Duodenal mucosa (tissue), 2 donors: ENCODE measurements around the gene ARHGAP22.

Experiments used
- H3K27ac ChIP-seq: one replicate; pipeline ENCODE4 v1.7.0; 2013; ENCODE audit warnings: low read depth, low read length
- H3K27me3 ChIP-seq, 2 donors: one replicate each; pipeline ENCODE4 v1.7.0; 2013; ENCODE audit warnings: low read length in 2 of 2, control low read depth in 1 of 2; ENCODE audit not compliant: insufficient read depth in 2 of 2, control insufficient read depth in 1 of 2
- H3K36me3 ChIP-seq, 2 donors: one replicate each; pipeline ENCODE4 v1.7.0; 2013; ENCODE audit warnings: low read length in 2 of 2, control low read depth in 1 of 2; ENCODE audit not compliant: insufficient read depth in 2 of 2, control insufficient read depth in 1 of 2
- H3K4me1 ChIP-seq, 2 donors: one replicate each; pipeline ENCODE4 v1.7.0; 2013; ENCODE audit warnings: low read length in 2 of 2, control low read depth in 1 of 2; ENCODE audit not compliant: insufficient read depth in 2 of 2, control insufficient read depth in 1 of 2
- H3K4me3 ChIP-seq, 2 donors: one replicate each; pipeline ENCODE4 v1.7.0; 2013; ENCODE audit warnings: low read length in 2 of 2, low read depth in 1 of 2
- H3K9ac ChIP-seq, 2 donors: one replicate each; pipeline ENCODE4 v1.7.0; 2013; ENCODE audit warnings: low read length in 2 of 2, low read depth in 1 of 2
- H3K9me3 ChIP-seq, 2 donors: one replicate each; pipeline ENCODE4 v1.7.0; 2013; ENCODE audit warnings: low read length in 2 of 2, control low read depth in 1 of 2; ENCODE audit not compliant: control insufficient read depth in 1 of 2

The ARHGAP22 gene

DNA sequence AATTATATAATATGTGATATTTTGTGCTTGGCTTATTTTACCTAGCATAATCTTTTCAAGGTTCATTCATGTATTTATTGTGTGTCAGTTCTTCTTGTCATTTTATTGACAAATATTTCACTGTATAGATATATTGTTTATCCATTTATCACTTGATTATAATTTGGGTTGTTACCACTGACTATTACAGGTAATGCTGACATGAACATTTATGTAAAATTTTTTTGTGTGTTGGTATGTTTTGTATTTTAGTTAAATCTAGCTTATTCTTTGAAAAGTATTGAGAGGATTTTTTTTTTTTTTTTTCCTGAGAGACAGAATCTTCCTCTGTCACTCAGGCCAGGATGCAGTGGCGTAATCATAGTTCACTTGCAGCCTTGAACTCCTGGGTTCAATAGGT lies 190.7 kb downstream of the ARHGAP22 start:
- Histone ChIP-seq H3K9me3 (peaks cover 7 to 8% of the 10 kb centered on the region in 2 donors), H3K36me3 (peaks cover 13 to 25% of the 10 kb centered on the region in 2 donors), H3K9ac (no peak overlapping the region), H3K27me3 (no peaks in the 10 kb centered on the region), H3K27ac (no peak overlapping the region), H3K4me1 (no peaks in the 10 kb centered on the region), H3K4me3 (no peak overlapping the region)

DNA sequence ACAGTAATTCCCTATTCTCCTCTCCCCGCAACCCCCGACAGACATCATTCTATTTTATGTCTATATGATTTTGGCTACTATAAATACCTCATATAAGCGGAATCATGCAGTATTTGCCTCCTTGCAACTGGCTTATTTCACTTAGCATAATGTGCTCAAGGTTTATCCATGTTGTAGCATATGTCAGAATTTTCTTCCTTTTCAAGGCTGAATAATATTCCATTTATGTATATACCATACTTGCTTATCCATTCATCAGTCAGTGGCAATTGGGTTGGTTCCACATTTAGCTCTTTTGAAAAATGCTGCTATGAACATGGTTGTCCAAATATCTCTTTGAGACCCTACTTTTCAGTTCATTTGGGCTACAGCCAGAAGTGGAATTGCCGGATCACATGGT lies 191.9 kb downstream of the ARHGAP22 start:
- H3K9me3 ChIP-seq = peaks cover 7 to 8% of the 10 kb centered on the region in 2 donors
- H3K4me1 ChIP-seq = no peaks in the 10 kb centered on the region
- peaks cover 13 to 25% of the 10 kb centered on the region in 2 donors for H3K36me3 ChIP-seq
- H3K4me3 ChIP-seq = no peak overlapping the region
- H3K27ac ChIP-seq = no peak overlapping the region
- H3K27me3 ChIP-seq = no peaks in the 10 kb centered on the region
- H3K9ac ChIP-seq = no peak overlapping the region

DNA sequence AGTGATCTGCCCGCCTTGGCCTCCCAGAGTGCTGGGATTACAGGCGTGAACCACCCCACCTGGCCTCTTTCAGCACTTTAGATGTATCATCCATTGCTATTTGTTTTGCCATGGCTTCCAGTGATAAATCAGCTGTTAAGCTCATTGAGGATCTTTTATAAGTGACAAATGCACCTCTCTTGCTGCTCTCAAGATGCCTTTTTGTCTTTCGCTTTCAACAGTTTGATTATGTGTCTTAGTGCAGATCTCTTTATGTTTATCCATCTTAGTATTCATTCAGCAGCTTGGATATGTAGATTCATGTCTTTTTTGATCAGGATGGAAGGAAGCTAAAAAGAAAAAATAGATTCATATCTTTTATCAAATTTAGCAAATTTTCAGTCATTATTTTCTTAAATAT lies 192.8 kb downstream of the ARHGAP22 start:
- no peaks in the 10 kb centered on the region for H3K4me1 ChIP-seq
- no peak overlapping the region for H3K9ac ChIP-seq
- no peak overlapping the region for H3K4me3 ChIP-seq
- H3K9me3 ChIP-seq = peaks cover 7 to 8% of the 10 kb centered on the region in 2 donors
- no peak overlapping the region for H3K27ac ChIP-seq
- H3K36me3 ChIP-seq = peaks cover 13 to 25% of the 10 kb centered on the region in 2 donors
- H3K27me3 ChIP-seq = no peaks in the 10 kb centered on the region

DNA sequence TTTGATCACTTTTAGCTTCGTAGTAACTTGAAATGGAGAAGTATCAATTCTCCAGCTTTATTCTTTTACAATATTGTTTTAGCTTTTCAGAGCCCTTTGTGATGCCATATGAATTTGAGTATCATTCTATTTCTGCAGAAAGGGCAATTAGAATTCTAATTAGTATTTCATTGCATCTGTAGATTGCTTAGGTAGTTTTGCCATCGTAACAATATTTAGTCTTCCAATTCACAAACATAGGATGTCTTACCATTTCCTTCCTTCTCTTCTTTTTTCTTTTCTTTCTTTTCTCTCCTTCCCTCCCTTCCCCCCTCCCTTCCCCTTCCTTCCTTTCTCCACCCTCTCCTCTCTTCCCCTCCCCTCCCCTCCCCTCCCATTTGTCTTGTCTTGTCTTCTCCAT lies 193.4 kb downstream of the ARHGAP22 start:
- H3K9ac ChIP-seq = no peak overlapping the region
- H3K9me3 ChIP-seq = peaks cover 7 to 8% of the 10 kb centered on the region in 2 donors
- no peaks in the 10 kb centered on the region for H3K4me1 ChIP-seq
- H3K4me3 ChIP-seq = no peak overlapping the region
- no peak overlapping the region for H3K27ac ChIP-seq
- H3K36me3 ChIP-seq = peaks cover 13 to 25% of the 10 kb centered on the region in 2 donors
- H3K27me3 ChIP-seq = no peaks in the 10 kb centered on the region

DNA sequence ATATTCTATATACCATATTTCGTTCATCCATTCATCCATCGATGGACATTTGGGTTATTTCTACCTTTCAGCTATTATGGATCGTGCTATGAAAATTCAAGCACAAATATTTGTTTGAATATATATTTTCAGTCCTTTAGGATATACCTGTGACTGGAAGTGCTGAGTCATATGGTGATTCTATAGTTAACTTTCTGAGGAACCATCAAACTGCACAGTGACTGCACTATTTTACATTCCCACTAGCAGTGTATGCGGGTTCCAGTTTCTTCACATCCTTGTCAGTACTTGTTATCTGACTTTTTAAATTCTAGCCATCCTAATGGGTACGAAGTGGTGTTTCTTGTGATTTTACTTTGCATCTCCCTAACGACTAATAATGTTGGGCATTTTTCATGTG lies 194.4 kb downstream of the ARHGAP22 start:
- Histone ChIP-seq H3K9ac (no peak overlapping the region), H3K36me3 (peaks cover 13 to 25% of the 10 kb centered on the region in 2 donors), H3K9me3 (peaks cover 7 to 8% of the 10 kb centered on the region in 2 donors), H3K4me3 (no peak overlapping the region), H3K4me1 (no peaks in the 10 kb centered on the region), H3K27ac (no peak overlapping the region), H3K27me3 (no peaks in the 10 kb centered on the region)

DNA sequence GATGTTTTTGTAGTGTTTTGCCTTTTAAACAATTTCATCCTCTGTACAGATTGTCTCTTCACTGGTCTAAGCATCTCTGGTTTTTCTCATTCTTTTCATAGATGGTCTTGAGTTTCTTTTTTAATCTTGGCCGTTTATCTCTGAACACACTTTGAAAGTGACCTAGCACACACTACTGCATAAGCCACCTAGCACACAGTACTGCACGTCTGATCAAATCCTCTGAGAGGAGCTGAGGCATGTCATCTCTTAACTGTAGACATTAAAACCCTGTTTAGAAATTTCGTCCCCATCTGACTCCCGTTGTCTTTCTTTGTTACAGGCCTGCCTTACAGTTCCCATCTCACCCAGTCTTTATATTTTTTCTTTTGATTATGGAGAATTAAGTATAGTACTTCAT lies 198.2 kb downstream of the ARHGAP22 start:
- H3K27me3 ChIP-seq = no peaks in the 10 kb centered on the region
- no peak overlapping the region for H3K27ac ChIP-seq

DNA sequence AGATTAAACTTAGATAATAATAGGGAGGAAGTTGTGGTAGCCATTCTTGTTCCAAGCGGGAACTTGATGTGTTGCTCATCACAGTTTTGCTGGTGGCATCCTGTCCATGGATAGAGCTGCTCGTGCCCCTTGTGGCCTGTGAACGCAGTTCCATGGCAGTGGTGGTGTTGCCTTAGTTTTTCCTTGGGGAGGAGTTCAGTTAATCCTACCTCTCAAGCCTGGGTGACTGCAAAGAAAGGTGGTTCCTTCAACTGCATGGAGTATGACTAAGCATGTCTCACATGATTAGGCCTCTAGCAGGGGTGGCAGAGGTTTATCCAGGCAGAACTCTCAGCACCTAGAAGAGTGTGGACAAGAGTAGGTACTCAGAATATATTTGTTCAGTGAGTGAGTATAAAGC lies 198.7 kb downstream of the ARHGAP22 start:
- Histone ChIP-seq H3K27ac (no peak overlapping the region), H3K36me3 (peaks cover 4 to 12% of the 10 kb centered on the region in 2 donors), H3K9me3 (no peaks in the 10 kb centered on the region), H3K9ac (no peak overlapping the region), H3K27me3 (no peaks in the 10 kb centered on the region), H3K4me1 (no peaks in the 10 kb centered on the region), H3K4me3 (no peak overlapping the region)

More for the DNA sequence above, 198.2 kb downstream of the ARHGAP22 start:
- H3K4me1 ChIP-seq = no peaks in the 10 kb centered on the region
- H3K4me3 ChIP-seq = no peak overlapping the region
- peaks cover 4 to 14% of the 10 kb centered on the region in 2 donors for H3K36me3 ChIP-seq
- no peak overlapping the region for H3K9ac ChIP-seq
- peaks cover 0 to 4% of the 10 kb centered on the region in 2 donors for H3K9me3 ChIP-seq

DNA sequence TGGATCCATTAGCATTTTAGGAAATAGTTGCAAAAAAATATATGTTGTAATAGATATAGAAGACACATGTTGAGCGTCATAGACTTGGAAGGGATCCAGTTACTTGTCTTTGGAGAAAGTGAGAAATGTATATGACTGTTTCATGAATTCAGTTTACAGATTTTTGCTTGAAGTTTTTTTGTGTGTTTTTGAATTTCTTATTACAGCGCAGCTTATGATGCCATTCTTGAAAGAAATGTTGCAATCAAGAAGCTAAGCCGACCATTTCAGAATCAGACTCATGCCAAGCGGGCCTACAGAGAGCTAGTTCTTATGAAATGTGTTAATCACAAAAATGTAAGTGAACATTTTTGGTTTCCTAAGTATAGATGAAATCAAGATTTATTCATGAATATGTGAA lies 200.2 kb downstream of the ARHGAP22 start:
- no peaks in the 10 kb centered on the region for H3K27me3 ChIP-seq
- H3K4me3 ChIP-seq = no peak overlapping the region
- no peaks in the 10 kb centered on the region for H3K9me3 ChIP-seq
- no peak overlapping the region for H3K9ac ChIP-seq
- H3K4me1 ChIP-seq = no peaks in the 10 kb centered on the region
- H3K36me3 ChIP-seq = no peaks in the 10 kb centered on the region
- H3K27ac ChIP-seq = no peak overlapping the region

DNA sequence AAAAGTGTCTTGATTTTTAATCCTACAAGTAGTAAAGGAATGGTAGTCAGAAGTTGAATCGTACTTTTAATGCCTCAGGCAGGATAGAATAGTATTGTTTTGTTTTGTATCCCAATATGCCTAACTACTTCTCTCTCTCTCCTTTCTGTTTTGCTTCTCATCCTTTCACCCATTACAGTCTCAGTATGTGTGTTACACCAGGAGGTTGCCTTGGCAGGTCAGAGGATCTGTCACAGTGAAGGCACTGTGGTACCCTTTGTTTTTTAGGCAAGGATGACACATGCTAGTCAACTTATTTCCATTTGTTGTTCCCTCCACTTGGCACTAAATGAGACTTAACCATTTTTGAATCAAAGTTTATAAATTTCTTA lies 204.0 kb downstream of the ARHGAP22 start:
- no peaks in the 10 kb centered on the region for H3K27me3 ChIP-seq
- H3K4me1 ChIP-seq = no peaks in the 10 kb centered on the region
- no peaks in the 10 kb centered on the region for H3K9me3 ChIP-seq
- no peak overlapping the region for H3K9ac ChIP-seq
- no peak overlapping the region for H3K27ac ChIP-seq
- H3K36me3 ChIP-seq = no peaks in the 10 kb centered on the region
- H3K4me3 ChIP-seq = no peak overlapping the region

DNA sequence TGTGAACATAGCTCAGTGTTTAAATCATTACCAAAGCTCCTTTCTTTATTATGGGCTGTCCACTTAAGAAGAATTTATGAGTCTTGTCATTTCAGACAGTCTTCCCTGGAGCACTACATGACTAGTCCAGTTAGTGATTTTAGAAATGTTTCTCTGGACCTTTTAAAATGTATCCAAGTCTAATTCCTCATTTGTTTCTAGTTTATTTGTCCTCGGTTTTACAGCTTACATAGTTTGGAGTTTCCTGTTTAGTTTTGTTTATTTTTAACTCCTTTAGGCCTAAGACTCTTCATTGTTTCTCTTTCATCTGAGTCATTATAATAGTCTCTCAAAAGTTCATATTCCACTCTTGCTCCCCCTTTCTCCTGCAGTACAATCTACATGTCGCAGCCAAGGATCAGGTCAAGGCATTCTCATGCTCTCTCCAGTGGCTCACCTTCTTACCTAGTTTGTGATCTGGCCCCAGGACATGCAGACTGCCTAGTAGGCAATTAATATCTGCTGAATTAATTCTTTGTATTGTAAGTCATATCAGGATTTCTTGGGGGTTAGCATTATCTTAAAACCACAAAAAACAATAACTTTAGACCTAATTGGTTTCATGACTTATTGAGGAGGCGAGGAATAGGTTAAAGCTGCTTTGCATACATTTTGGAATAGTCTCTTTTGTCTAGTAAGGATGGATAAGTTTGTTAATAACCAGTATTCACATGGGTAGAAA lies 204.6 kb downstream of the ARHGAP22 start:
- no peaks in the 10 kb centered on the region for H3K9me3 ChIP-seq
- H3K27me3 ChIP-seq = no peaks in the 10 kb centered on the region
- H3K36me3 ChIP-seq = no peaks in the 10 kb centered on the region
- no peak overlapping the region for H3K9ac ChIP-seq
- H3K27ac ChIP-seq = no peak overlapping the region
- H3K4me3 ChIP-seq = no peak overlapping the region
- no peaks in the 10 kb centered on the region for H3K4me1 ChIP-seq
